Measurements from ENCODE around the gene NCK1.

NCK1 gene

GRCh38 chr3:136916223-136916622, 54.2 kb downstream of the NCK1 start:
- Histone ChIP-seq H2AFZ (ENCODE audit: low read depth, low read length) (no peak overlapping the region), H3K27ac (ENCODE audit: low read length) (no peak overlapping the region), H3K4me1 (ENCODE audit: low read length) (no peaks in the 10 kb centered on the region), H3K9me3 (ENCODE audit: insufficient read depth, low read length) (no peaks in the 10 kb centered on the region), H4K20me1 (ENCODE audit: insufficient read depth, low read length) (peaks cover 17% of the 10 kb centered on the region), H3K9ac (ENCODE audit: low read length) (no peak overlapping the region), H3K27me3 (ENCODE audit: low read depth, low read length) (no peaks in the 10 kb centered on the region), H3K36me3 (replicated peaks; ENCODE audit: low read depth, low read length) (no peaks in the 10 kb centered on the region), H3K4me2 (ENCODE audit: low read length) (no peak overlapping the region), H3K4me3 (ENCODE audit: low read length) (no peak overlapping the region), H3K79me2 (ENCODE audit: low read length) (peaks cover 65% of the 10 kb centered on the region)
- no peak for TF ChIP-seq CTCF (IDR thresholded peaks at IDR 0.05; ENCODE audit: low read depth, low read length)
- no peak for TF ChIP-seq EZH2phosphoT487 (IDR thresholded peaks at IDR 0.05; ENCODE audit: low read depth)

- H3K9ac ChIP-seq (ENCODE audit: low read length): no peak overlapping the region
- H3K4me1 ChIP-seq (ENCODE audit: low read length): no peaks in the 10 kb centered on the region
- no peaks in the 10 kb centered on the region for H3K27me3 ChIP-seq (ENCODE audit: low read depth, low read length)
- no peaks in the 10 kb centered on the region for H3K9me3 ChIP-seq (ENCODE audit: insufficient read depth, low read length)
- H4K20me1 ChIP-seq (ENCODE audit: insufficient read depth, low read length): peaks cover 17% of the 10 kb centered on the region
- no peaks in the 10 kb centered on the region for H3K36me3 ChIP-seq (replicated peaks; ENCODE audit: low read depth, low read length)
- TF ChIP-seq EZH2phosphoT487 (IDR thresholded peaks at IDR 0.05; ENCODE audit: low read depth): no peak
- no peak for TF ChIP-seq CTCF (IDR thresholded peaks at IDR 0.05; ENCODE audit: low read depth, low read length)
- no peak overlapping the region for H3K27ac ChIP-seq (ENCODE audit: low read length)
- H2AFZ ChIP-seq (ENCODE audit: low read depth, low read length): no peak overlapping the region
- no peak overlapping the region for H3K4me3 ChIP-seq (ENCODE audit: low read length)
- no peak overlapping the region for H3K4me2 ChIP-seq (ENCODE audit: low read length)
- peaks cover 47% of the 10 kb centered on the region for H3K79me2 ChIP-seq (ENCODE audit: low read length)
Observed at GRCh38 chr3:136919799-136920580, 58.0 kb downstream of the NCK1 start.

- Histone ChIP-seq H3K36me3 (replicated peaks; ENCODE audit: low read depth, low read length) (no peaks in the 10 kb centered on the region), H3K27me3 (ENCODE audit: low read depth, low read length) (no peaks in the 10 kb centered on the region), H3K9me3 (ENCODE audit: insufficient read depth, low read length) (no peaks in the 10 kb centered on the region), H3K4me3 (ENCODE audit: low read length) (no peak overlapping the region), H3K4me1 (ENCODE audit: low read length) (peaks cover 8% of the 10 kb centered on the region), H3K27ac (ENCODE audit: low read length) (no peak overlapping the region), H2AFZ (ENCODE audit: low read depth, low read length) (no peak overlapping the region), H3K9ac (ENCODE audit: low read length) (no peak overlapping the region), H4K20me1 (ENCODE audit: insufficient read depth, low read length) (peaks cover 14% of the 10 kb centered on the region; the same call in 1 of the 2 replicates), H3K79me2 (ENCODE audit: low read length) (peaks cover 45% of the 10 kb centered on the region), H3K4me2 (ENCODE audit: low read length) (no peak overlapping the region)
- TF ChIP-seq EZH2phosphoT487 (IDR thresholded peaks at IDR 0.05; ENCODE audit: low read depth) (no peak), CTCF (IDR thresholded peaks at IDR 0.05; ENCODE audit: low read depth, low read length) (no peak)
Observed at GRCh38 chr3:136920904-136921611, 59.0 kb downstream of the NCK1 start.
